Endothelial cell of umbilical vein (primary cell): Measurements from ENCODE around the gene USP2. TPM values are rescaled to one million over a fixed set of nuclear protein-coding genes. Genes with fewer than 3 reads are reported as not detected.

Experiments
- BruUV-seq: library from RNA; stranded (reverse); fragments of 400-500 nt; replicated peaks from 2 replicates; lab custom pipeline; 2021; lab: Mats Ljungman, UMichigan
- CTCF ChIA-PET: fragments of 300-600, 350-600 bp; sonication (Branson Sonifier 250); formaldehyde crosslinking; loops from one replicate; lab custom pipeline; 2021; ENCODE audit warnings: antibody characterized with exemption, inconsistent platforms; lab: Charles Lee
- POLR2A ChIA-PET: fragments of 300-600, 350-600 bp; sonication (Branson Sonifier 250); formaldehyde crosslinking; loops from one replicate; lab custom pipeline; 2021; ENCODE audit warnings: antibody characterized with exemption, inconsistent platforms; lab: Charles Lee
- DNase-seq: peaks from one replicate; pipeline ENCODE4 v3.0.0-alpha.2; 2011; ENCODE audit warnings: low read depth, low spot score
- FAIRE-seq: peaks from 2 replicates; lab custom pipeline; 2011; peaks lifted over from hg19 to GRCh38; lab: Jason Lieb, UNC
- H2AFZ ChIP-seq: 2 replicates; pipeline ENCODE4 v1.6.0; 2012; ENCODE audit warnings: low read depth, low read length, control low read depth, inconsistent platforms
- H3K27ac ChIP-seq: 2 replicates; pipeline ENCODE4 v1.5.1; 2011; ENCODE audit warnings: low read depth, mild to moderate bottlenecking, control low read depth, low read length, moderate library complexity; ENCODE audit not compliant: insufficient read depth
- H3K27me3 ChIP-seq, 2 experiments: 2 replicates each; pipeline versions ENCODE4 v1.6.0 to v1.6.1; 2011; ENCODE audit warnings: low read length in 2 of 2, mixed read lengths in 1 of 2; ENCODE audit not compliant: control insufficient read depth in 2 of 2, insufficient read depth in 2 of 2
- H3K36me3 ChIP-seq, 2 experiments: 2 replicates in 1 of 2; 3 replicates in 1 of 2; pipeline ENCODE4 v1.5.1; 2011; ENCODE audit warnings: low read length in 2 of 2, mild to moderate bottlenecking in 1 of 2, moderate library complexity in 1 of 2; ENCODE audit not compliant: control insufficient read depth in 2 of 2, insufficient read depth in 2 of 2; ENCODE audit errors: extremely low read depth in 1 of 2
- H3K4me1 ChIP-seq: 3 replicates; pipeline ENCODE4 v1.5.1; 2011; ENCODE audit warnings: mild to moderate bottlenecking, low read length; ENCODE audit not compliant: control insufficient read depth, insufficient read depth; ENCODE audit errors: extremely low read depth
- H3K4me2 ChIP-seq: 2 replicates; pipeline ENCODE4 v1.6.1; 2011; ENCODE audit warnings: low read length, control low read depth, mixed read lengths; ENCODE audit not compliant: insufficient read depth
- H3K4me3 ChIP-seq, 3 experiments: fragments of 200-600 bp in 1 of 3; sonication (generic), shearing (Covaris generic) in 1 of 3; replicated peaks in 1 of 3; 2 replicates each; pipeline ENCODE4 v1.5.1; 2011 to 2016; ENCODE audit warnings: control low read depth in 3 of 3, low read length in 3 of 3, mild to moderate bottlenecking in 2 of 3, inconsistent platforms in 1 of 3, low read depth in 1 of 3, moderate library complexity in 1 of 3; ENCODE audit not compliant: insufficient read depth in 1 of 3
- H3K79me2 ChIP-seq: 2 replicates; pipeline ENCODE4 v1.6.0; 2012; ENCODE audit warnings: low read length, inconsistent platforms; ENCODE audit not compliant: control insufficient read depth, insufficient read depth
- H3K9ac ChIP-seq: replicated peaks from 2 replicates; pipeline ENCODE3; 2011; ENCODE audit warnings: low read length, control low read depth; ENCODE audit not compliant: insufficient read depth; ENCODE audit errors: extremely low read depth
- H3K9me1 ChIP-seq: replicated peaks from 3 replicates; pipeline ENCODE4 v1.6.0; 2011; ENCODE audit warnings: mild to moderate bottlenecking, low read length; ENCODE audit not compliant: control insufficient read depth, insufficient read depth; ENCODE audit errors: extremely low read depth
- H3K9me3 ChIP-seq: replicated peaks from 2 replicates; pipeline ENCODE4 v1.5.1; 2012; ENCODE audit warnings: low read length, inconsistent platforms; ENCODE audit not compliant: control insufficient read depth, insufficient read depth
- H4K20me1 ChIP-seq: replicated peaks from 2 replicates; pipeline ENCODE3; 2011; ENCODE audit warnings: mild to moderate bottlenecking, low read length; ENCODE audit not compliant: control insufficient read depth, insufficient read depth; ENCODE audit errors: extremely low read depth
- CTCF ChIP-seq, 2 donors: IDR thresholded peaks; 1 replicate in 1 of 2; 2 replicates in 1 of 2; pipeline ENCODE4 v1.5.1; 2011; ENCODE audit warnings: low read length in 2 of 2, mild to moderate bottlenecking in 2 of 2, moderate library complexity in 2 of 2, control low read depth in 1 of 2, inconsistent platforms in 1 of 2, low read depth in 1 of 2; ENCODE audit not compliant: insufficient read depth in 1 of 2; ENCODE audit errors: extremely low read depth in 1 of 2
- EZH2 ChIP-seq: IDR thresholded peaks from 2 replicates; pipeline ENCODE4 v1.6.1; 2012; ENCODE audit warnings: borderline replicate concordance, low read depth, mild to moderate bottlenecking, moderate library complexity, low read length, inconsistent platforms; ENCODE audit not compliant: severe bottlenecking
- FOS ChIP-seq: IDR thresholded peaks from 2 replicates; pipeline ENCODE4 v1.6.1; 2011; ENCODE audit warnings: mild to moderate bottlenecking, low read length, moderate library complexity, borderline replicate concordance; ENCODE audit not compliant: insufficient read depth
- GATA2 ChIP-seq: IDR thresholded peaks from 2 replicates; pipeline ENCODE4 v1.7.0; 2011; ENCODE audit warnings: low read depth, mild to moderate bottlenecking, moderate library complexity, mixed read lengths, low read length; ENCODE audit not compliant: insufficient read length, insufficient read depth
- JUN ChIP-seq: IDR thresholded peaks from 2 replicates; pipeline ENCODE4 v1.6.1; 2011; ENCODE audit warnings: borderline replicate concordance, low read depth; ENCODE audit not compliant: insufficient read length, insufficient read depth
- MAX ChIP-seq: IDR thresholded peaks from 2 replicates; pipeline ENCODE4 v1.6.1; 2011; ENCODE audit not compliant: insufficient read depth, insufficient read length
- MYC ChIP-seq: IDR thresholded peaks from one replicate; pipeline ENCODE4 v1.6.1; 2011; ENCODE audit warnings: mild to moderate bottlenecking, low read depth, low read length
- POLR2A ChIP-seq: IDR thresholded peaks from 2 replicates; pipeline ENCODE4 v1.6.1; 2012; ENCODE audit warnings: low read depth, mild to moderate bottlenecking, control low read depth, low read length
- POLR2AphosphoS5 ChIP-seq: IDR thresholded peaks from 2 replicates; pipeline ENCODE4 v1.6.1; 2012; ENCODE audit warnings: low read depth, mild to moderate bottlenecking, control low read depth, low read length, moderate library complexity; ENCODE audit not compliant: insufficient read depth
- dilution Hi-C: fragments of 300-500 bp; cut with MboI; formaldehyde crosslinking; loops from one replicate; pipeline ENCODE4 v1.15.0; 2019; ENCODE audit warnings: low sequenced_read_pairs; ENCODE audit not compliant: extremely low pct_ligation_motif_present
- intact Hi-C: fragments of 100-400 bp; cut with micrococcal nuclease; formaldehyde crosslinking; loops from one replicate; pipeline ENCODE4 v1.10.0; 2022
- polyA plus RNA-seq, 4 experiments: library from polyadenylated mRNA; depleted of rRNA in 3 of 4; stranded (reverse) in 3 of 4; unstranded in 1 of 4; fragments of >200 nt; gene quantifications; 2 replicates each; pipeline versions ENCODE4 v1.2.1 to v1.2.3, GENCODE V29; 2011 to 2012; ENCODE audit warnings: missing spikeins in 1 of 4
- total RNA-seq: library from RNA; stranded (reverse); gene quantifications from 2 replicates; pipeline ENCODE4 v1.2.3, GENCODE V29; 2021

The USP2 gene
- total and polyA plus RNA-seq, 2 donors (not counting 3 experiments of a cell fraction or from before 2014, with no cell fraction given): 0.21 to 1.2 TPM

DNA sequence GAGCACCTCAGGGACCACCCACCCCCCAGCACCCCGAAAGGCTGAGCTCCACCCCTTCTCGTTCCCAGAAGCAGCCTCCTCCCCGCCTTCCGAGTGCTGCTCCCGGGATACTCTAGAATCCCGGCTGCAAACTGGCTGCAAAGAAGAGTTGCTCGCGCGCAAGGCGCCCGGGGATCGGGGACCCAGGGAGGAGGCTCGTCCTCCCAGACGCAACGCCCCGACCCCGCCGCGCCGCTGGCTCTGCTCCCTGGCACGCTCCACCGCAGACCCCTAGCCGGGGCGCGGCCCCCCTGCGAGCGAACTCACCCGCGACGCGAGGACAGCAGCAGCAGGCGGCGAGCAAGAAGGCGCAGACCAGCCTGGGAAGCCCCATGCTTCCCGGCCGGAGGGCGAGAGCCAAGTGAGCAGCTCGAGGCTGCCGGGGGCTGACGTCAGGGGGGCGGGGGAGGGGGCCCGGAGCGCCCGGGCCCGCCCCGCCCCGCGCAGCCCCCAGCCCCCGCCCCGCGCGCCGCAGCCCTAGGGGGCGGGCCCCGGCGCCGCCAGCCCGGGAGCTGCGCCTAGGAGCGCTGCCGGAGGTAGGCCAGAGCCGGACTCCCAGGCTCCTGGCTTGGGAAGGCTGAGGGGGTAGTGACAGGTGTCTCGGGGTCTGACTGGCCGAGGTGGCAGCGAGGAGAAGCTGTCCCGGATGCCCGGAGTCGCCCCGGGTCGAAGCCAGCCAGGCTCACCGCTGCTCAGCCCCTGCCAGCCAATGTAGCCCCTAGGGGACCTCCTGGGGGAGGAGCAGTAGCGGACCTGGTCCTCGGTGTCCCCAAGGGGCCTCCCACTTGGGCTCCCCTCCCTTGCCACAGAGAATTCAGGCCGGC is 64.5 kb downstream of the USP2 start, which contains the start of gene MCAM:
Gene MCAM, minus strand, starts transcription at position 402 of the 863 bp plus-strand sequence. Its CDS starts 29 bp downstream, at position 373.
- Histone ChIP-seq H3K4me2 (peak within 1 kb of the TSS; percentile 62), H3K27ac (peak within 1 kb of the TSS; percentile 93), H4K20me1 (no peaks in the 10 kb centered on the region), H3K4me3 (peak within 1 kb of the TSS; percentile 87 to 93 (median 89)), H3K9me1 (no peaks in the 10 kb centered on the region), H3K27me3 (no peaks in the 10 kb centered on the region), H3K4me1 (peaks cover 58% of the 10 kb centered on the region), H3K36me3 (peaks cover 9 to 25% of the 10 kb centered on the region in 2 experiments), H3K79me2 (peaks cover 55% of the 10 kb centered on the region), H3K9me3 (no peaks in the 10 kb centered on the region), H3K9ac (peak within 1 kb of the TSS; percentile 81), H2AFZ (peak within 1 kb of the TSS; percentile 31)
- POLR2A ChIA-PET: interaction anchor here (1.2 to 2.6 kb wide), 6 partner anchors 9 to 222 kb away, joined by 3 to 18 read pairs (median 5); partner anchors contain the start of gene DPAGT1
- TF ChIP-seq JUN (no peak), EZH2 (no peak), FOS (no peak), POLR2AphosphoS5 (peak; percentile 96), POLR2A (peak; percentile 95), CTCF (IDR thresholded peaks at IDR 0.05; ENCODE audit: extremely low read depth in 1 of 2, insufficient read depth in 1 of 2, low read depth in 1 of 2, low read length in 2 of 2) (no peak), MYC (no peak), MAX (no peak), GATA2 (no peak)
- FAIRE-seq (peak; percentile 73), DNase-seq (peak; percentile 65)
- intact Hi-C loops (loop anchor here (5.0 kb wide), 2 partner anchors 250 to 405 kb away; partner anchors contain the start of gene VPS11), dilution Hi-C loops (no loop called here)
- BruUV-seq: TSS peak; percentile 6
- CTCF ChIA-PET: interaction anchor here (3.3 to 15.9 kb wide), 3 partner anchors 10 to 111 kb away, joined by 17 to 301 read pairs (median 136); partner anchors contain the start of genes C1QTNF5 and CBL
